HUES48 (cell line): ENCODE results near the gene CACNA1D.
"Not testable (repeated sequence)": the region's sequence is repeated elsewhere in the genome, so short reads cannot be mapped to it uniquely, and the experiment has no call there.

Source experiments
- H3K27ac ChIP-seq: one replicate; pipeline ENCODE4 v1.7.0; 2013; ENCODE audit warnings: low read depth, low read length, inconsistent platforms
- H3K27me3 ChIP-seq: 2 replicates; pipeline ENCODE4 v1.6.1; 2013; ENCODE audit warnings: mild to moderate bottlenecking, low read length; ENCODE audit not compliant: control insufficient read depth, insufficient read depth
- H3K36me3 ChIP-seq: 2 replicates; pipeline ENCODE4 v1.6.1; 2013; ENCODE audit warnings: low read length; ENCODE audit not compliant: control insufficient read depth, insufficient read depth
- H3K4me1 ChIP-seq: 2 replicates; pipeline ENCODE4 v1.6.1; 2013; ENCODE audit warnings: mild to moderate bottlenecking, low read length; ENCODE audit not compliant: control insufficient read depth, insufficient read depth
- H3K4me3 ChIP-seq: 2 replicates; pipeline ENCODE4 v1.5.1; 2013; ENCODE audit warnings: mild to moderate bottlenecking, low read depth, low read length
- H3K9ac ChIP-seq: 2 replicates; pipeline ENCODE4 v1.6.1; 2013; ENCODE audit warnings: mild to moderate bottlenecking, low read depth, low read length, moderate library complexity
- H3K9me3 ChIP-seq: 2 replicates; pipeline ENCODE4 v1.6.1; 2013; ENCODE audit warnings: low read length; ENCODE audit not compliant: control insufficient read depth, insufficient read depth

CACNA1D gene

DNA sequence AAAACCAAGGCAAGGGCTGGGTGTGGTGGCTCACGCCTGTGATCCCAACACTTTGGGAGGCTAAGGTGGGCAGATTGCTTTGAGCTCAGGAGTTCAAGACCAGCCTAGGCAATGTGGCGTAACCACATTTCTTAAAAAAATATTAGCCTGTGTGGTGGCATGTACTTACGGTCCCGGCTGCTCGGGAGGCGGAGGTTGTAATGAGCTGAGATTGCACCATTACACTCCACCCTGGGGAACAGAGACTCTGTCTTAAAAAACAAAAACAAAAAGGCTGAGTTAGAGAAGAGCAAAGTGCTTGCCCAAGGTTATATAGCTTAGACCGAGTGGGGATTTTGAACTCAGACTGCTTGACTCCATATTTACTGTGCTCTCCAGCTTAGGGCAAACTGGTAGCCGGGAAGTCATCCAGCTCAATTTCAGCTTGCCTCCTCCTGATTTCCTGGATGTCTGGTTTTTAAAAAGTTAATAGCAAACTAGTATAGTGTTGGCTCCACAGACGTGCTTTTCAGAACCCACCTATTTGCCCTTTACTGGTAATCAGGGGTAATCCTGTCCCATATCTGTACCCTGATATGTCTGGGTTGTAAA is 138.9 kb downstream of the CACNA1D start:
- no peak overlapping the region for H3K4me3 ChIP-seq
- H3K9ac ChIP-seq: no peak overlapping the region
- H3K4me1 ChIP-seq: no peaks in the 10 kb centered on the region
- no peaks in the 10 kb centered on the region for H3K9me3 ChIP-seq
- no peaks in the 10 kb centered on the region for H3K36me3 ChIP-seq
- H3K27ac ChIP-seq: no peak overlapping the region
- no peaks in the 10 kb centered on the region for H3K27me3 ChIP-seq

DNA sequence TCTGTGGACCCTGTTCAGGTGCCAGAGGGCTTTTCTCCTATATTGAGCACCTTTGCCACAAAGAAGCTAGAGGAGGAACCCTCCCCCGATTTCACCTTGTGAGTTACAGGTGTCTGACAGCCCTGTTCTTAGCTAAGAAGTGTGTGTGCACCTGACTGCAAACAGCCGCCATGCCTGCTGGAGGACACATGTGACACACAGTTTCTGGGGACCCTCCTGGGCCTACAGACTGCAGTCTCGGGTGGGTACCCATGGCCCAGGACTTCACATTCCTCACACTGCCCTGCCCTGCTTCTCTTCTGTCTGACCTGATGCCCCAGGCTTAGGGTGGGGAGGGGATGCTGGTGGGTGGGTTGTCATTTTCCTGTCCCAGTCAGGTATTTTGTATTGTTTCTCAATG is 140.6 kb downstream of the CACNA1D start:
- Histone ChIP-seq H3K9me3 (no peaks in the 10 kb centered on the region), H3K27ac (no peak overlapping the region), H3K27me3 (no peaks in the 10 kb centered on the region), H3K4me3 (no peak overlapping the region), H3K36me3 (no peaks in the 10 kb centered on the region), H3K4me1 (no peaks in the 10 kb centered on the region), H3K9ac (no peak overlapping the region)

DNA sequence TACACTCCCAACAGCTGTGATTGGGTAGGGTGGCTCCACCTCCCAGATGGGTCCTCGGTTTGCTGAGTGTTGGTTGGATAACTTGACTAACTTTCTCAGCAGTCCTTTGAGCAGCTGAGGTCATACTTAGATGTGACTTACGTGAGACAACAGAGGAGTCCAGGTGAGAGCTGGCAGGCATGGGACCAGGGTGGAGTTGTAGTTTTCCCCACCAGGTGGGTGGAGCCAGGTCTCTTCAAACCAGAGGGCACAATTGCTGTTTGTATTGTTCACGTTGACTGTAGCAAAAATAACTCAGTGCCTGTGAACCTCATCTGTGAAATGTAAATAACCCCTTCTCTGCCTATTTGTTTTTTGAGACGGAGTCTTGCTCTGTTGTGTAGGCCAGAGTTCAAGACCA is 144.4 kb downstream of the CACNA1D start:
- not testable (repeated sequence) for H3K9me3 ChIP-seq, H3K4me1 ChIP-seq, H3K27ac ChIP-seq, H3K9ac ChIP-seq, H3K4me3 ChIP-seq, H3K27me3 ChIP-seq, H3K36me3 ChIP-seq

DNA sequence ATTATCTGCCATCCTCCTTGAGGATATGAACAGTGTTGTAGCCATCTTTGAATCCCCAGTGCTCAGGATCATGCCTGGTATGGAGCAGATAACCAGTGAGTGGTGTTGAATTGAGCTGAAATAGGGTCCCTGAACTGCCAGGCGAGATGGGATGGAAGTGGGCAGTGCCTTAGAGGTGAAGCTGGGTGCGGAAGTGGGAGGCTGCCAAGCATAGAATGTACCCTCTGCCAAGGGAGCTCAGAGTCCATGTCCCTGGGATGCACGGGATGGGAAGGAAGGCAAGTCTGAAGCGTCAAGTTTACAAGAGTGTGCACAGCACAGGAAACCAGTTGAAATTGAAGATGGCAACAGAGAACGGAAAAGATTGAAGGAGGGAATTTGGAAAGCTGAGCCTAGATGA is 147.0 kb downstream of the CACNA1D start:
- Histone ChIP-seq H3K27ac (no peak overlapping the region), H3K9me3 (no peaks in the 10 kb centered on the region), H3K27me3 (no peaks in the 10 kb centered on the region), H3K36me3 (no peaks in the 10 kb centered on the region), H3K9ac (no peak overlapping the region), H3K4me1 (no peaks in the 10 kb centered on the region), H3K4me3 (no peak overlapping the region)

DNA sequence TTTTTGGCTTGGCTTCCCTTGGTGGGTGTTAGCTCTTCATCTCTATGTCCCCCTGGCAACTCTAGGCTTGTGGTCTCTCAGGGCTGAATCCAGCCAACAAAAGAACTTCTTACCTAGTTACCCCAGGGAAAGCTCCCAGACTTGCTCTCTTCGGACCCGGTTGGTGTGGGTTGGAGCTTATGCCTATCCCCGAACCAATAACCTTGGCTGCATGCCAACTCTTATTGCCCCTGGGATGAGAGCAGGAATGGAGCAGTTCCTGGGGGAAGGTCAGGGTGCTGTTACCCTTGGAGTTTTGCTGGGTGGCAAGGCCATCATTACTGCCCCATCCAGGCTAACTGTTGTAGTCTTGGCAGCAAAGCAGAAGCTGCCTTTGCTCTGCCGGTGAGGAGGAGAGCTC is 147.8 kb downstream of the CACNA1D start:
- no peak overlapping the region for H3K4me3 ChIP-seq
- H3K9ac ChIP-seq: no peak overlapping the region
- no peak overlapping the region for H3K27ac ChIP-seq
- H3K27me3 ChIP-seq: no peaks in the 10 kb centered on the region
- no peaks in the 10 kb centered on the region for H3K9me3 ChIP-seq
- H3K36me3 ChIP-seq: no peaks in the 10 kb centered on the region
- no peaks in the 10 kb centered on the region for H3K4me1 ChIP-seq

DNA sequence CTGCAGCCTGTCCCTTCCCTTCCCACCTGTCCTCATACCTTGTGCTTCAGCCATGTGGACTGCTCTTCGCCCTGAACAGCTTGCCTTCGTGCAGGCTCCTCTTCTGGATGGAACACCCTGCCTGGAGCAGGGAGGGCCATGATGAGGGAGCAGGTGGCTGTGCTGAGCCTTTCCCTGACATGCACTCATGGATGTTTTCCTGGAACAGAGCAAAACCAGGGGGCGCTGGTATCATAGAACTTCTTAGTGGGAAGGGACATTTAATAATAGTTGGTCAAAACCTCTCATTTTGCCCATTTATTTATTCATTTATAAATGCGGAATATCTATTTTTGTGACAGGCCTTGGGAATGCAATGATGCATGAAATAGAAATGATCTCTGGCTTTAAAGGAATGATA is 149.3 kb downstream of the CACNA1D start:
- Histone ChIP-seq H3K9me3 (no peaks in the 10 kb centered on the region), H3K36me3 (no peaks in the 10 kb centered on the region), H3K27me3 (no peaks in the 10 kb centered on the region), H3K4me3 (no peak overlapping the region), H3K4me1 (no peaks in the 10 kb centered on the region), H3K9ac (no peak overlapping the region), H3K27ac (no peak overlapping the region)

DNA sequence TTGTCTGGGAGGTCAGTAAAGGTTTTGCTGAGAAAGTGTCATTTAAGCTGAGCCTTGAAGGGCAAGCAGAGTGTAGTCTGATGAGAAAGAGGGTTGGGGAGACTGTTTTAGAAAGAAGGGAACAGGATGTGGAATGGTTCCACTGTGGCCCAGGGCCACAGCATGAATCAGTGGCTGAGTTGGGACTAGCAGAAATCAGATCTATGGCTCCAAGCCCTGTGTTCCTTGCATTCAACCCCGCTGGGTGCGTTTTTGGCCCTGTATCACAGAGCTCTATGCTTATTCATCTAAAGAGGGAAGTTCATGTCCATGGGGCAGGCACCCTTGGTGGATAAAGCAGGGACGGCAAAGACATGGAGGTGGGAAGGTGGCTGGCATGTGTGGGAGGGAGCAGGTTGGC is 151.3 kb downstream of the CACNA1D start:
- Histone ChIP-seq H3K4me3 (no peak overlapping the region), H3K36me3 (no peaks in the 10 kb centered on the region), H3K4me1 (no peaks in the 10 kb centered on the region), H3K9ac (no peak overlapping the region), H3K27me3 (no peaks in the 10 kb centered on the region), H3K9me3 (no peaks in the 10 kb centered on the region), H3K27ac (no peak overlapping the region)

DNA sequence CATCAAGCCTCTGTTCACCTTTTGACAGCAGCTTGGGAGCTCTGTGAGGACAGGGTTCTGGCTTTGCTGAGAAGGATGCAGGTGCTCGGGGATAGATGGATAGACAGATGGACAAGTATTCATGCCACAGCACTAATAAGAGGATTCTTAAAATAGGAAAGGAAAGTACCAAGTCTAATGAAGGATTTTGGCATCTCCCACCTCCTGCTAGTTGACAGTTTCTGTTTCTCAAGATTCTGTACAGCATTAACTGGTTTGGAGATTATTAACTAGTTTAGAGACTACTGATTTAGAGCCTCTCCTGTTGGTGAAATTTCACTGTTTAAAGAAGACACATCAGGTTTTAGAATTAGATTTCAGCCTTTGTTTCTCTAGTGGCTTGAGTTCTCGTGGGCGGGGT is 152.3 kb downstream of the CACNA1D start:
- Histone ChIP-seq H3K9ac (no peak overlapping the region), H3K9me3 (no peaks in the 10 kb centered on the region), H3K4me3 (no peak overlapping the region), H3K4me1 (no peaks in the 10 kb centered on the region), H3K27ac (no peak overlapping the region), H3K36me3 (no peaks in the 10 kb centered on the region), H3K27me3 (no peaks in the 10 kb centered on the region)

DNA sequence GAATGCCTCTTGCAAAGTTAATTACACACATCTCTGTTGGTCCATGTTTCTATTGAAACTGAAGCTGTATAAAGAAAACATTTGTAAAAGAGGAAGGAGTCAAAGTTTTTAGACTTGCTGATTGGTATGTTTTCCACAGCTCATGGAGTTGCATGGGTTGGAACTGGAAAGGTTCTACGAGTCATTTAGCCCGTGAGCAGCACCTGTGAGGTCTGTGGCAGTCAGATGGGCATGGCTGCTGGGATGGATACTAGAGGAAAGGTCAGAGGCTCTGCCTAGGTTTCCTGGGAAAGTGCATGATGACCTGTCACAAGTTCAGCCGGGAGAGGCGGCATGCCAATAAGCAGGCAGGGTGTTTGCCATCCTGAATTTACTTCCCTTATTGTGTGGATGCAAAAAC is 155.4 kb downstream of the CACNA1D start:
- H3K9ac ChIP-seq: no peak overlapping the region
- H3K27me3 ChIP-seq: no peaks in the 10 kb centered on the region
- no peak overlapping the region for H3K27ac ChIP-seq
- H3K4me1 ChIP-seq: no peaks in the 10 kb centered on the region
- no peaks in the 10 kb centered on the region for H3K36me3 ChIP-seq
- H3K4me3 ChIP-seq: no peak overlapping the region
- no peaks in the 10 kb centered on the region for H3K9me3 ChIP-seq

DNA sequence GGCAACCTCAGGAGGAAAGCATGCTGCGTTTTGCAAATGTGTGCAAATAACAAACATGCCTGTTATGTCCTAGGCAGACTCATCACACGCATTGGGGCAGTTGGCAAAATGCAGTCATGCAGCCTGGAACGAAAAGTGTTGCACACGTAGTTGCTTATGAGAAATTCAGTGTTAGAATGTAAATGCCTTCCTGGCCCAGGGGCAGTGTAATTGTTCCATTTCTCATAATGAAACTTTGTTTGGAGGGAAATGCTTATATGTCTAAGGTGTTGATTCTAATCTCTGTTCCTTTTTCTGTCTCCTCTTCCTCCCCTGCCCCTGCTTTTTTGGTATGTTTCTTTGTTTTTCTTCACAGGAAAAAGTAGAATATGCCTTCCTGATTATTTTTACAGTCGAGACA is 156.0 kb downstream of the CACNA1D start:
- Histone ChIP-seq H3K36me3 (no peaks in the 10 kb centered on the region), H3K4me1 (no peaks in the 10 kb centered on the region), H3K9me3 (no peaks in the 10 kb centered on the region), H3K27ac (no peak overlapping the region), H3K27me3 (no peaks in the 10 kb centered on the region), H3K4me3 (no peak overlapping the region), H3K9ac (no peak overlapping the region)

DNA sequence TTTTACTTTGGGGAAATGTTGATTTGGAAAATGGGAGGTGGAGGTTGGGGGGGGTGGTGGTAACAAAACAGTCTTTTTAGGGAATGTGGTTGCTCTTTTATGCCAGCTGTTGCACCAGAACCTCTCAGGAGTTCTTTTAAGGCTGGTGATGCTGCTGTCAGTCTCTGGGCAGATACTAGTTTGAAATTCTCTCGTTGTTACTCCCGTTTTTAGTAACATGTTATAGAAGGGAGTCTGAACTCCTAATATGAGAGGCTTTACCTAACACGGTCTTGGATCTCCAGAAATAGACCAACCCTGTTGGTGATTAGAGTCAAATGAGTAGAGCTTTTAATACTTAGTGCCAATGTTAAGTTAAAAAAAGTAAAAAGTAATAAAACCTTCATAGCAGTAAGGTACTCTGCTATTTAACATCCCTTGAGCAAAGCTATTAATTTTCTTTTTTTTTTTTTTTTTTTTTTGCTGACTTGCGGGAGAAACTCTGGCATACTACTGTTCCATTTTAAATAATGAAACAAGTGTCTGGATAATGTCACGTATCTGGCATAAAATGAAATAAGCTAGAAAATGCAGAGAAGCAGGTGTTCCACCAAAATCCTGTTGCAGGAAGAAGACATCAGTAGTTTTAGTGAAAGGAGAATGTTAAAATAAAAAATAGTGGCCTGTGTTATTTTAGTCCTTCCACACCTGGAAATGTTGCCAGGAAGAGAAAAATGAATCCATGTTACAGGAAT is 156.7 kb downstream of the CACNA1D start:
- Histone ChIP-seq H3K27me3 (no peaks in the 10 kb centered on the region), H3K27ac (no peak overlapping the region), H3K4me1 (no peaks in the 10 kb centered on the region), H3K4me3 (no peak overlapping the region), H3K9ac (no peak overlapping the region), H3K36me3 (no peaks in the 10 kb centered on the region), H3K9me3 (no peaks in the 10 kb centered on the region)
